HepG2 (cell line): ENCODE data around the gene MIR17HG. TPM values are rescaled to one million over a fixed set of nuclear protein-coding genes. Genes with fewer than 3 reads are reported as not detected.

Experiments
- CBX5 ChIP-seq: sonication (generic); formaldehyde crosslinking; IDR thresholded peaks from 2 replicates; pipeline ENCODE4 v1.4.0; 2020; ENCODE audit warnings: missing genetic modification reagents, borderline replicate concordance
- CHD4 ChIP-seq: fragments of 200-600 bp; sonication (generic); IDR thresholded peaks from 2 replicates; pipeline ENCODE4 v1.7.0; 2017; ENCODE audit warnings: mild to moderate bottlenecking, low read length, borderline replicate concordance
- GATAD1 ChIP-seq: IDR thresholded peaks from 2 replicates; pipeline ENCODE4 v1.6.1; 2016; ENCODE audit warnings: missing genetic modification reagents, missing compliant biosample characterization
- HHEX ChIP-seq: IDR thresholded peaks from 2 replicates; pipeline ENCODE4 v1.6.1; 2016; ENCODE audit warnings: control low read depth
- HNF4G ChIP-seq, 2 experiments: sonication (generic) in 1 of 2; formaldehyde crosslinking in 1 of 2; IDR thresholded peaks; 2 replicates each; pipeline versions ENCODE4 v1.4.0 to v1.6.1; 2011 to 2020; ENCODE audit warnings: borderline replicate concordance in 2 of 2, low read depth in 2 of 2, mild to moderate bottlenecking in 2 of 2, low read length in 1 of 2, missing genetic modification reagents in 1 of 2, moderate library complexity in 1 of 2
- HOXA9 ChIP-seq: sonication (generic); formaldehyde crosslinking; IDR thresholded peaks from 2 replicates; pipeline ENCODE4 v1.8.1; 2022; ENCODE audit warnings: missing genetic modification reagents, mild to moderate bottlenecking, moderate library complexity, borderline replicate concordance
- KAT7 ChIP-seq: IDR thresholded peaks from 2 replicates; pipeline ENCODE4 v1.6.1; 2018; ENCODE audit warnings: borderline replicate concordance, missing compliant biosample characterization
- MLX ChIP-seq: IDR thresholded peaks from 2 replicates; pipeline ENCODE4 v1.6.1; 2016
- PHF8 ChIP-seq: sonication (generic); formaldehyde crosslinking; IDR thresholded peaks from 2 replicates; pipeline ENCODE4 v1.5.0; 2020; ENCODE audit warnings: missing genetic modification reagents
- SAP130 ChIP-seq: IDR thresholded peaks from 2 replicates; pipeline ENCODE4 v1.6.1; 2016; ENCODE audit warnings: low read depth
- TEF ChIP-seq: sonication (generic); formaldehyde crosslinking; IDR thresholded peaks from 2 replicates; pipeline ENCODE4 v1.5.0; 2020; ENCODE audit warnings: missing genetic modification reagents
- TP53 ChIP-seq: sonication (generic); formaldehyde crosslinking; conservative IDR thresholded peaks from 2 replicates; pipeline ENCODE4 v1.4.0; 2020; ENCODE audit warnings: missing genetic modification reagents
- YEATS2 ChIP-seq: sonication (generic); formaldehyde crosslinking; IDR thresholded peaks from 2 replicates; pipeline ENCODE4 v1.4.0; 2020; ENCODE audit warnings: missing genetic modification reagents, borderline replicate concordance
- ZBTB8A ChIP-seq: sonication (generic); formaldehyde crosslinking; IDR thresholded peaks from 2 replicates; pipeline ENCODE4 v1.4.0; 2020; ENCODE audit warnings: mild to moderate bottlenecking, low read depth, missing genetic modification reagents, borderline replicate concordance
- ZNF180 ChIP-seq: sonication (generic); formaldehyde crosslinking; IDR thresholded peaks from 2 replicates; pipeline ENCODE4 v1.4.0; 2020; ENCODE audit warnings: low read depth, missing genetic modification reagents, borderline replicate concordance
- ZNF431 ChIP-seq: sonication (generic); formaldehyde crosslinking; IDR thresholded peaks from 2 replicates; pipeline ENCODE4 v1.9.0; 2022; ENCODE audit warnings: missing genetic modification reagents, low read depth, mild to moderate bottlenecking, borderline replicate concordance
- ZNF432 ChIP-seq: sonication (generic); formaldehyde crosslinking; IDR thresholded peaks from 2 replicates; pipeline ENCODE4 v1.5.0; 2020; ENCODE audit warnings: missing genetic modification reagents, mild to moderate bottlenecking, borderline replicate concordance
- ZNF615 ChIP-seq: sonication (generic); formaldehyde crosslinking; IDR thresholded peaks from 2 replicates; pipeline ENCODE4 v1.5.0; 2020; ENCODE audit warnings: mild to moderate bottlenecking, missing genetic modification reagents, borderline replicate concordance
- polyA plus RNA-seq, 8 experiments: library from polyadenylated mRNA; depleted of rRNA in 3 of 8; stranded (reverse) in 7 of 8; unstranded in 1 of 8; fragments of >200 nt; fragmentation: Illumina TruSeq in 4 of 8; extraction: Trizol in 4 of 8; gene quantifications; 2 replicates each; pipeline versions ENCODE4 v1.2.1 to v1.2.3, GENCODE V29; 2011 to 2016; ENCODE audit warnings: low read depth in 4 of 8, missing spikeins in 1 of 8, mixed read lengths in 1 of 8; ENCODE audit not compliant: insufficient read depth in 1 of 8
- total RNA-seq, 5 experiments: library from RNA; depleted of rRNA; stranded (reverse); fragments of >200 nt; fragmentation: Illumina TruSeq; extraction: Trizol; gene quantifications; 2 replicates each; pipeline ENCODE4 v1.2.3, GENCODE V29; 2016; ENCODE audit warnings: low read depth in 1 of 5
- TF ChIP-seq, protein P1 (sequence below): sonication (generic); formaldehyde crosslinking; IDR thresholded peaks from 2 replicates; pipeline ENCODE4 v1.8.0; 2023; ENCODE audit warnings: mild to moderate bottlenecking, missing genetic modification reagents
- TF ChIP-seq, protein P2 (sequence below): sonication (generic); formaldehyde crosslinking; IDR thresholded peaks from 2 replicates; pipeline ENCODE4 v1.5.0; 2020; ENCODE audit warnings: mild to moderate bottlenecking, missing genetic modification reagents
- TF ChIP-seq, protein P3 (sequence below): sonication (generic); formaldehyde crosslinking; conservative IDR thresholded peaks from 2 replicates; pipeline ENCODE4 v1.4.0; 2020; ENCODE audit warnings: missing genetic modification reagents

Gene MIR17HG
- total and polyA plus RNA-seq, 2 of the 13 experiments (the other 11 are each of a cell fraction or from before 2014, with no cell fraction given), result 2.5 to 12.3 TPM

DNA sequence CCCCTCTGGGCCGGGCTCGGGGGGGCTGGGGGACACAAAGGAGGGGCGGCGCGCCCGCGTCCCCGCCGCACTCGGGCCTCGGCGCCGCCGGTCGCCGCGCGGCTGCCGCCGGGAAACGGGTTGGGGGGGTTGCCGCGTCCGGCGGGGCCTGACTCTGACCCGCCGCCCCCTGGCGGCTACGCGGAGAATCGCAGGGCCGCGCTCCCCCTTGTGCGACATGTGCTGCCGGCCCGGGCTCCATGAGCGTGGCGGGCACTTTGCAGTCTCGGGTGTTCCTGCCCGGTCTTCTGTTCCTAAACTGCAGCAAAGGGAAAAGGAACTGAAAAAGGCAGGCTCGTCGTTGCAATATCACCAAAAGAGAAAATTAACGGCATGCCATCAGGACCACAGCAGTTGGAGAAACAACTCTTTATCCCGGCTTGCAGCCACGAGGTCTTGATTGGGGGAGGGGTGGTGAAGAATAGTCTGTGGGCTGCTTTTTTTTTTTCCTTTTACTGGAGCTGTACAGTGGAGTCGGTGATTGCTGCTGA, 1.5 kb downstream of the MIR17HG start (continued):
- TF ChIP-seq, protein P1, sequence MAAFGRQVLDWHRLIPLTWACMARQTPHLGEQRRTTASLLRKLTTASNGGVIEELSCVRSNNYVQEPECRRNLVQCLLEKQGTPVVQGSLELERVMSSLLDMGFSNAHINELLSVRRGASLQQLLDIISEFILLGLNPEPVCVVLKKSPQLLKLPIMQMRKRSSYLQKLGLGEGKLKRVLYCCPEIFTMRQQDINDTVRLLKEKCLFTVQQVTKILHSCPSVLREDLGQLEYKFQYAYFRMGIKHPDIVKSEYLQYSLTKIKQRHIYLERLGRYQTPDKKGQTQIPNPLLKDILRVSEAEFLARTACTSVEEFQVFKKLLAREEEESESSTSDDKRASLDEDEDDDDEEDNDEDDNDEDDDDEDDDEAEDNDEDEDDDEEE, result no peak
- TF ChIP-seq GATAD1 (CRISPR knock-in tag), result no peak; the same call in 1 of the 2 replicates
- TF ChIP-seq, protein P2, sequence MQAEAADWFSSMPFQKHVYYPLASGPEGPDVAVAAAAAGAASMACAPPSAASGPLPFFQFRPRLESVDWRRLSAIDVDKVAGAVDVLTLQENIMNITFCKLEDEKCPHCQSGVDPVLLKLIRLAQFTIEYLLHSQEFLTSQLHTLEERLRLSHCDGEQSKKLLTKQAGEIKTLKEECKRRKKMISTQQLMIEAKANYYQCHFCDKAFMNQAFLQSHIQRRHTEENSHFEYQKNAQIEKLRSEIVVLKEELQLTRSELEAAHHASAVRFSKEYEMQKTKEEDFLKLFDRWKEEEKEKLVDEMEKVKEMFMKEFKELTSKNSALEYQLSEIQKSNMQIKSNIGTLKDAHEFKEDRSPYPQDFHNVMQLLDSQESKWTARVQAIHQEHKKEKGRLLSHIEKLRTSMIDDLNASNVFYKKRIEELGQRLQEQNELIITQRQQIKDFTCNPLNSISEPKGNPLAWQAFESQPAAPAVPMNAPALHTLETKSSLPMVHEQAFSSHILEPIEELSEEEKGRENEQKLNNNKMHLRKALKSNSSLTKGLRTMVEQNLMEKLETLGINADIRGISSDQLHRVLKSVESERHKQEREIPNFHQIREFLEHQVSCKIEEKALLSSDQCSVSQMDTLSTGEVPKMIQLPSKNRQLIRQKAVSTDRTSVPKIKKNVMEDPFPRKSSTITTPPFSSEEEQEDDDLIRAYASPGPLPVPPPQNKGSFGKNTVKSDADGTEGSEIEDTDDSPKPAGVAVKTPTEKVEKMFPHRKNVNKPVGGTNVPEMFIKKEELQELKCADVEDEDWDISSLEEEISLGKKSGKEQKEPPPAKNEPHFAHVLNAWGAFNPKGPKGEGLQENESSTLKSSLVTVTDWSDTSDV (CRISPR knock-in tag), result no peak
- TF ChIP-seq ZBTB8A, result no peak
- no peak for TF ChIP-seq HHEX (CRISPR knock-in tag)
- TF ChIP-seq ZNF431 (CRISPR knock-in tag), result no peak
- TF ChIP-seq CBX5 (CRISPR knock-in tag), result peak; percentile 58; the same call in 1 of the 2 replicates
- TF ChIP-seq ZNF615 (CRISPR knock-in tag), result no peak
- no peak for TF ChIP-seq YEATS2 (CRISPR knock-in tag)
- TF ChIP-seq HOXA9 (CRISPR knock-in tag), result no peak
- no peak for TF ChIP-seq CHD4
- TF ChIP-seq KAT7, result peak; percentile 73; the same call in 1 of the 2 replicates
- TF ChIP-seq, protein P3, sequence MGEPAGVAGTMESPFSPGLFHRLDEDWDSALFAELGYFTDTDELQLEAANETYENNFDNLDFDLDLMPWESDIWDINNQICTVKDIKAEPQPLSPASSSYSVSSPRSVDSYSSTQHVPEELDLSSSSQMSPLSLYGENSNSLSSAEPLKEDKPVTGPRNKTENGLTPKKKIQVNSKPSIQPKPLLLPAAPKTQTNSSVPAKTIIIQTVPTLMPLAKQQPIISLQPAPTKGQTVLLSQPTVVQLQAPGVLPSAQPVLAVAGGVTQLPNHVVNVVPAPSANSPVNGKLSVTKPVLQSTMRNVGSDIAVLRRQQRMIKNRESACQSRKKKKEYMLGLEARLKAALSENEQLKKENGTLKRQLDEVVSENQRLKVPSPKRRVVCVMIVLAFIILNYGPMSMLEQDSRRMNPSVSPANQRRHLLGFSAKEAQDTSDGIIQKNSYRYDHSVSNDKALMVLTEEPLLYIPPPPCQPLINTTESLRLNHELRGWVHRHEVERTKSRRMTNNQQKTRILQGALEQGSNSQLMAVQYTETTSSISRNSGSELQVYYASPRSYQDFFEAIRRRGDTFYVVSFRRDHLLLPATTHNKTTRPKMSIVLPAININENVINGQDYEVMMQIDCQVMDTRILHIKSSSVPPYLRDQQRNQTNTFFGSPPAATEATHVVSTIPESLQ, result no peak
- TF ChIP-seq HNF4G (IDR thresholded peaks at IDR 0.05; ENCODE audit: borderline replicate concordance, low read depth, low read length), result no peak
- TF ChIP-seq HNF4G (CRISPR knock-in tag; IDR thresholded peaks at IDR 0.05; ENCODE audit: borderline replicate concordance, low read depth), result no peak
- TF ChIP-seq MLX (CRISPR knock-in tag), result 0 out of 2 replicates have a peak, but pooled peaks have one; percentile 13
- TF ChIP-seq ZNF432 (CRISPR knock-in tag), result no peak
- TF ChIP-seq SAP130 (CRISPR knock-in tag), result peak; percentile 91
- TF ChIP-seq TP53 (CRISPR knock-in tag), result no peak
- TF ChIP-seq TEF (CRISPR knock-in tag), result no peak
- TF ChIP-seq ZNF180, result no peak
- peak; percentile 35 for TF ChIP-seq PHF8 (CRISPR knock-in tag)
